OCI-LY7 (cell line): ENCODE measurements around the gene KCNH1. TPM values are rescaled to one million over a fixed set of nuclear protein-coding genes. Genes with fewer than 3 reads are reported as not detected.
"Not testable (repeated sequence)": the region's sequence is repeated elsewhere in the genome, so short reads cannot be mapped to it uniquely, and the experiment has no call there.

ENCODE experiments used
- BruUV-seq: library from RNA; stranded (reverse); fragments of 400-500 nt; replicated peaks from 2 replicates; lab custom pipeline; 2021; lab: Mats Ljungman, UMichigan
- CTCF ChIA-PET: fragments of 300-600 bp; sonication (Branson Sonifier 250); formaldehyde crosslinking; loops from one replicate; lab custom pipeline; 2022; ENCODE audit warnings: antibody characterized with exemption; ENCODE audit not compliant: unreplicated experiment; lab: Charles Lee
- POLR2A ChIA-PET: fragments of 300-600 bp; sonication (Branson Sonifier 250); formaldehyde crosslinking; loops from one replicate; lab custom pipeline; 2022; ENCODE audit warnings: antibody characterized with exemption; lab: Charles Lee
- DNase-seq: peaks from one replicate; pipeline ENCODE4 v3.0.0-alpha.2; 2015; ENCODE audit warnings: low spot score
- H2AFZ ChIP-seq: fragments of 200-600 bp; sonication (generic), shearing (Covaris generic); 2 replicates; pipeline ENCODE4 v1.6.1; 2014; ENCODE audit warnings: mild to moderate bottlenecking, antibody characterized with exemption, low read length, moderate library complexity
- H3K27ac ChIP-seq: fragments of 200-600 bp; sonication (generic); 2 replicates; pipeline ENCODE4 v1.5.1; 2014; ENCODE audit warnings: mixed run types, low read depth, mild to moderate bottlenecking, moderate library complexity, low read length, inconsistent platforms; ENCODE audit not compliant: poor library complexity, severe bottlenecking
- H3K36me3 ChIP-seq: fragments of 200-600 bp; sonication (generic); 2 replicates; pipeline ENCODE4 v1.6.1; 2014; ENCODE audit warnings: mild to moderate bottlenecking, antibody characterized with exemption, low read length, moderate library complexity, mixed read lengths; ENCODE audit not compliant: insufficient read depth
- H3K4me1 ChIP-seq: fragments of 200-600 bp; sonication (generic); 2 replicates; pipeline ENCODE4 v1.5.1; 2014; ENCODE audit warnings: mild to moderate bottlenecking, low read length; ENCODE audit not compliant: insufficient read depth, poor library complexity, severe bottlenecking
- H3K4me2 ChIP-seq: fragments of 200-600 bp; sonication (generic); 2 replicates; pipeline ENCODE4 v1.6.1; 2014; ENCODE audit warnings: mild to moderate bottlenecking, low read length
- H3K4me3 ChIP-seq: fragments of 200-600 bp; sonication (generic); 2 replicates; pipeline ENCODE4 v1.5.1; 2014; ENCODE audit warnings: mild to moderate bottlenecking, low read depth, low read length; ENCODE audit not compliant: poor library complexity, severe bottlenecking
- H3K79me2 ChIP-seq: fragments of 200-600 bp; sonication (generic); 2 replicates; pipeline ENCODE4 v1.6.1; 2016; ENCODE audit warnings: low read depth, mild to moderate bottlenecking, low read length, moderate library complexity, mixed read lengths; ENCODE audit not compliant: insufficient read depth
- H3K9me2 ChIP-seq: fragments of 200-600 bp; sonication (generic); 2 replicates; pipeline ENCODE4 v1.6.1; 2016; ENCODE audit warnings: mild to moderate bottlenecking, low read length, mixed read lengths; ENCODE audit not compliant: insufficient read depth
- H3K9me3 ChIP-seq: fragments of 200-600 bp; sonication (generic); 2 replicates; pipeline ENCODE4 v1.6.1; 2014; ENCODE audit warnings: mild to moderate bottlenecking, mixed run types, low read length, mixed read lengths
- H4K20me1 ChIP-seq: fragments of 200-600 bp; sonication (generic); 2 replicates; pipeline ENCODE4 v1.6.1; 2014; ENCODE audit warnings: mild to moderate bottlenecking, antibody characterized with exemption, low read length, moderate library complexity, mixed read lengths; ENCODE audit not compliant: insufficient read depth
- CTCF ChIP-seq: fragments of 200-600 bp; sonication (generic); conservative IDR thresholded peaks from 2 replicates; pipeline ENCODE4 v1.5.1; 2014; ENCODE audit warnings: mild to moderate bottlenecking, antibody characterized with exemption, low read length, moderate library complexity, mixed read lengths
- EZH2phosphoT487 ChIP-seq: fragments of 200-600 bp; sonication (generic); IDR thresholded peaks from 2 replicates; pipeline ENCODE4 v1.6.1; 2018; ENCODE audit warnings: low read depth, borderline replicate concordance, mild to moderate bottlenecking, mixed run types, antibody characterized with exemption, low read length, moderate library complexity, mixed read lengths
- intact Hi-C: fragments of 100-400 bp; cut with micrococcal nuclease; formaldehyde crosslinking; loops from one replicate; pipeline ENCODE4 v1.10.0; 2022; ENCODE audit not compliant: unreplicated experiment
- total RNA-seq, 2 experiments: library from RNA; depleted of rRNA in 1 of 2; stranded (reverse); fragments of >200 nt in 1 of 2; shearing (Covaris generic) in 1 of 2; gene quantifications; 2 replicates each; pipeline ENCODE4 v1.2.3, GENCODE V29; 2014 to 2022

Gene KCNH1
- total RNA-seq, 2 experiments from 2014 or later: not detected

GRCh38 chr1:211013346-211014240, 120.4 kb downstream of the KCNH1 start:
- Histone ChIP-seq H3K36me3 (no peaks in the 10 kb centered on the region), H3K4me3 (no peak overlapping the region), H3K4me1 (no peaks in the 10 kb centered on the region), H4K20me1 (no peaks in the 10 kb centered on the region), H3K9me3 (no peaks in the 10 kb centered on the region), H3K79me2 (no peaks in the 10 kb centered on the region), H3K27ac (no peak overlapping the region), H3K4me2 (no peak overlapping the region), H2AFZ (no peak overlapping the region), H3K9me2 (no peaks in the 10 kb centered on the region)
- POLR2A ChIA-PET: interaction anchor here (0.7 kb wide), 1 partner anchor 108 kb away, joined by 4 read pairs; no protein-coding TSS in a partner anchor
- DNase-seq: no peak
- TF ChIP-seq EZH2phosphoT487: no peak
- no peak for TF ChIP-seq CTCF
- CTCF ChIA-PET: no interaction called here
- intact Hi-C loops: no loop called here
- no TSS peak for BruUV-seq

- H3K36me3 ChIP-seq, H3K4me3 ChIP-seq, H3K4me2 ChIP-seq, H3K9me2 ChIP-seq, H3K27ac ChIP-seq, H3K79me2 ChIP-seq, H4K20me1 ChIP-seq, H3K9me3 ChIP-seq, H3K4me1 ChIP-seq, CTCF ChIA-PET, intact Hi-C loops, BruUV-seq, DNase-seq, H2AFZ ChIP-seq: not testable (repeated sequence)
- POLR2A ChIA-PET: interaction anchor here (0.6 kb wide), 1 partner anchor 444 kb away, joined by 3 read pairs; no protein-coding TSS in a partner anchor
Observed at GRCh38 chr1:211011128-211011527, 122.8 kb downstream of the KCNH1 start.

- Histone ChIP-seq H3K4me1 (no peaks in the 10 kb centered on the region), H3K9me3 (no peaks in the 10 kb centered on the region), H3K36me3 (no peaks in the 10 kb centered on the region), H3K4me2 (no peak overlapping the region), H2AFZ (no peak overlapping the region), H3K9me2 (no peaks in the 10 kb centered on the region), H3K79me2 (no peaks in the 10 kb centered on the region), H4K20me1 (no peaks in the 10 kb centered on the region), H3K27ac (no peak overlapping the region), H3K4me3 (no peak overlapping the region)
- intact Hi-C loops: no loop called here
- CTCF ChIA-PET: no interaction called here
- no TSS peak for BruUV-seq
- TF ChIP-seq CTCF: no peak
- no peak for TF ChIP-seq EZH2phosphoT487
- no peak for DNase-seq
- POLR2A ChIA-PET: no interaction called here
Observed at GRCh38 chr1:211009944-211010343, 124.0 kb downstream of the KCNH1 start.
